Activated naive CD4-positive, alpha-beta T cell treated with anti-CD3 and anti-CD28 coated beads for 36 hours (primary cell): Measurements from ENCODE around the gene TXNRD1. TPM values are rescaled to one million over a fixed set of nuclear protein-coding genes. Genes with fewer than 3 reads are reported as not detected.
A peak's percentile ranks its signal among the peaks of the same experiment; 100 is the strongest.
"Not testable (repeated sequence)": the region's sequence is repeated elsewhere in the genome, so short reads cannot be mapped to it uniquely, and the experiment has no call there.

Experiments
- CTCF ChIA-PET: fragments of 350-600 bp; sonication (Branson Sonifier 250); formaldehyde crosslinking; loops from one replicate; lab custom pipeline; 2021; ENCODE audit warnings: antibody characterized with exemption; lab: Charles Lee
- DNase-seq: peaks from one replicate; pipeline ENCODE4 v3.0.0-alpha.2; 2020
- H3K27ac Mint-ChIP-seq: one replicate; pipeline ENCODE4 v1.8.0; 2021; ENCODE audit warnings: mild to moderate bottlenecking, mixed read lengths
- H3K27me3 Mint-ChIP-seq: one replicate; pipeline ENCODE4 v1.8.0; 2021; ENCODE audit warnings: low read depth, mixed read lengths
- H3K36me3 Mint-ChIP-seq: one replicate; pipeline ENCODE4 v1.8.0; 2021; ENCODE audit warnings: low read depth, mixed read lengths
- H3K4me1 Mint-ChIP-seq: one replicate; pipeline ENCODE4 v1.8.0; 2021; ENCODE audit warnings: low read depth, mixed read lengths
- H3K4me3 Mint-ChIP-seq: one replicate; pipeline ENCODE4 v1.8.0; 2021; ENCODE audit warnings: mild to moderate bottlenecking, moderate library complexity, mixed read lengths
- H3K9me3 Mint-ChIP-seq: one replicate; pipeline ENCODE4 v1.8.0; 2021; ENCODE audit warnings: mixed read lengths
- intact Hi-C: fragments of 100-400 bp; cut with micrococcal nuclease; formaldehyde crosslinking; loops from one replicate; pipeline ENCODE4 v1.15.1; 2023
- total RNA-seq, 2 experiments: library from RNA; stranded (reverse); gene quantifications; one replicate each; pipeline ENCODE4 v1.2.3, GENCODE V29; 2021

The TXNRD1 gene
- total RNA-seq, 2 experiments from 2014 or later, result 86.0 to 86.9 TPM

DNA sequence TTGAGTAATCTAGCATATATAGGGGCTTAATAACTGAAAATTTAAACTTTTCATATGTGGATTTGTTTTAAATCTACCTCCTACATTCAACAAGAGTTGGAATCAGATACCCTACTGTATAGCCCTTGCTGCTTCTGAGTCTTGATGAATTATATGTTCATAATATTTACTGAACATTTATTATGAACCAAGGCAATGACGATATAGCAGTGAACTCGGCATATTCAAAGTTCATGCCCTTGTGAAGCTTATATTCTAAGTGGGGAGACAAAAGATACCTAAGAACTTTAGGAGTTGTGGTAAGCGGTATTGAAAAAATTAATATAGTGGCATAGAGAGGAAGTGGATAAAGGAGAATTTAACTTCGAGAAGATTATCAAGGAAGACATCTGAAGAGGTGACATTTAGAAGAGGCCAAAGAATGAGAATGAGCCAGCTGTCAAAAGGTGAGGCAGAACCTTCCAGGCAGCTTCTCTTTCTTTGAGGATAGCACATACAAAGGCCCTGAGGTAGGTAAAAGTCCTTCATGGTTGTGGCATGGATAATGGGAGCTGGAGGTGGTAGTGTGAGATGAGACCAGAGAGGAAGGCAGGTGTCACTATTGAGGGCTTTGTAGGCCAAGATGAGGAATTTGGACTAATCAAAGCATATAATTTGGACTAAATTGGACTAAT, 98.1 kb downstream of the TXNRD1 start:
- no peak overlapping the region for H3K4me3 Mint-ChIP-seq
- no peaks in the 10 kb centered on the region for H3K9me3 Mint-ChIP-seq
- intact Hi-C loops, result no loop called here
- no peaks in the 10 kb centered on the region for H3K27me3 Mint-ChIP-seq
- CTCF ChIA-PET, result interaction anchor here (0.5 to 1.1 kb wide), 5 partner anchors 10 to 147 kb away, joined by 3 to 4 read pairs (median 3); partner anchors contain the start of genes EID3 and TXNRD1
- H3K36me3 Mint-ChIP-seq, result peaks cover 46% of the 10 kb centered on the region
- DNase-seq, result no peak
- peaks cover 2% of the 10 kb centered on the region for H3K4me1 Mint-ChIP-seq
- no peak overlapping the region for H3K27ac Mint-ChIP-seq

DNA sequence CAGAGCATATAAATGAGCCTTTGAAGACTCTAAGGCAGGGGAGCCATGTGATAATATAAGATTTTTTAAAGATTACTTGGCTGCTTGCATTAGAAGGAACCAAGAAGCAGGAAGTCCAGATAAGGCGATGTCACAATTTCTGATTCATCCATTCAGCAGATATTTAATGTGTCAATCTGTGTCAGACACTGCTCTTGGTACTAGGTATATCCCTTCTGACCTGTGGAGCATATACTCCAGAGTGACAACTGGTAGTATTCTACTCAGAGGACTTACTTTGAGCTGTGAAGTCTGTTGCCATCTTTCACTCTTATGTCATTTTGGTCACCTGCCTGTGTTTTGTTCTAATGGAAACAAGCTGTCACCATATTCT, 98.6 kb downstream of the TXNRD1 start:
- Mint-ChIP-seq H3K4me1 (peaks cover 2% of the 10 kb centered on the region), H3K36me3 (peaks cover 47% of the 10 kb centered on the region), H3K27ac (no peak overlapping the region), H3K4me3 (no peak overlapping the region), H3K27me3 (no peaks in the 10 kb centered on the region), H3K9me3 (no peaks in the 10 kb centered on the region)
- CTCF ChIA-PET, result interaction anchor here (0.5 to 0.6 kb wide), 2 partner anchors 99 to 148 kb away, joined by 3 to 4 read pairs; partner anchors contain the start of gene TXNRD1
- DNase-seq, result no peak
- intact Hi-C loops, result no loop called here

DNA sequence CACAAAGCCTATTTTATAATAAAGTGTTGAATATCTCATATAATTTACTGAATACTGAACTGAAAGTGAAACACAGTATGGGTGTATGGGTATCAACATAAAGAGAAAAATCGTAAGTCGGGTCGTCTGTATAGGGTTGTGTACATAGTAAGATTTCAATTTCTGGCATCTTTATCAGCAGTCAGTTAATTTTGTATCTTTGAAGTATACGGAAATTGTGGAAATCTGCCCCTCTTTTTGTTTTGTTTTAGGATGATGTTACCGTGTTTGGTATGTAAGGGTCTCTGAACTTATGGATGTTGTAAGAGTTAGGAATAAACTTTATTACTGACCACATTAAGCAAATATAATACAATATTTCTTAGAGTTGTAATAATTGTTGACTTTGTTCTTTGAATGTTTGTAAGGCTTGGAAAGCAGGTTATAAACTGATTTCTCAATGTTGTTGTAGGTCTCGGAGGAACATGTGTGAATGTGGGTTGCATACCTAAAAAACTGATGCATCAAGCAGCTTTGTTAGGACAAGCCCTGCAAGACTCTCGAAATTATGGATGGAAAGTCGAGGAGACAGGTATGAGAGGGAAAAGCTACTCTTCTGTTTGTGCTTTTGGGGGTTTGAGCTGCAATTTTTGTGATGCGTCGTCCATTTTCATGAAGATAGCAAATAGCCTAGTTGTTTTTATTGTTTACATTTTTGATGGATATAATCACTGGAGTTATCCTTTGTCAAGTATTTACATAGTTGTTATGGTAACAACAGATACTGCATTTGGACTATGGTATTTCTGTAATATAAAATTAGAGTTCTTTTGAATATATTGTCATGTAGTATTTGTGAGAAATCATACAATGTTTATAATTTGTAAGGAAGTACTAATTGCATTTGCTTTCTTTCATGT, 100.0 kb downstream of the TXNRD1 start:
- Mint-ChIP-seq H3K4me1 (peaks cover 2% of the 10 kb centered on the region), H3K4me3 (no peak overlapping the region), H3K27ac (no peak overlapping the region), H3K36me3 (peaks cover 49% of the 10 kb centered on the region), H3K27me3 (no peaks in the 10 kb centered on the region), H3K9me3 (no peaks in the 10 kb centered on the region)
- CTCF ChIA-PET, result no interaction called here
- intact Hi-C loops, result no loop called here
- DNase-seq, result no peak

DNA sequence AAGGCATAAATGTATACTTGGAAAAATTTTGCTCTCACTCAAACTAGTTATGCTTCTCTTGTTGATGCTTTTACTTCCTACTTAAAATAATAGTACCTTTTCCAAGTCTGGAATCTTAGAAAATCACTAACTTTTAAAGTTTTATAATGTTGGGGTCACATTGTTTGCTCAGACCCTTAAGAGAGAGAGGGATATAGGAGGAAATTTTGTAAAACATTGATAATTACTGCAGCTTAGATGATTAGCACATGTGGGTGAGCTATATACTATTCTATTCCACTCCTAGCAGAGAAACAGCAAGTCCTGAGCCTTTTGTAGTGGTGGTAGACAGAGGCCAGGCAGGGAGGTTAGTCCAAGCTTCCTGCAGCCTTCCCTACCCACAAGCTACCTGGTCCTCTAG, 101.4 kb downstream of the TXNRD1 start:
- H3K9me3 Mint-ChIP-seq, result no peaks in the 10 kb centered on the region
- no peak for DNase-seq
- H3K27me3 Mint-ChIP-seq, result no peaks in the 10 kb centered on the region
- no peak overlapping the region for H3K4me3 Mint-ChIP-seq
- H3K4me1 Mint-ChIP-seq, result peaks cover 2% of the 10 kb centered on the region
- CTCF ChIA-PET, result no interaction called here
- intact Hi-C loops, result no loop called here
- H3K27ac Mint-ChIP-seq, result peak overlapping the region; percentile 24
- peaks cover 51% of the 10 kb centered on the region for H3K36me3 Mint-ChIP-seq

DNA sequence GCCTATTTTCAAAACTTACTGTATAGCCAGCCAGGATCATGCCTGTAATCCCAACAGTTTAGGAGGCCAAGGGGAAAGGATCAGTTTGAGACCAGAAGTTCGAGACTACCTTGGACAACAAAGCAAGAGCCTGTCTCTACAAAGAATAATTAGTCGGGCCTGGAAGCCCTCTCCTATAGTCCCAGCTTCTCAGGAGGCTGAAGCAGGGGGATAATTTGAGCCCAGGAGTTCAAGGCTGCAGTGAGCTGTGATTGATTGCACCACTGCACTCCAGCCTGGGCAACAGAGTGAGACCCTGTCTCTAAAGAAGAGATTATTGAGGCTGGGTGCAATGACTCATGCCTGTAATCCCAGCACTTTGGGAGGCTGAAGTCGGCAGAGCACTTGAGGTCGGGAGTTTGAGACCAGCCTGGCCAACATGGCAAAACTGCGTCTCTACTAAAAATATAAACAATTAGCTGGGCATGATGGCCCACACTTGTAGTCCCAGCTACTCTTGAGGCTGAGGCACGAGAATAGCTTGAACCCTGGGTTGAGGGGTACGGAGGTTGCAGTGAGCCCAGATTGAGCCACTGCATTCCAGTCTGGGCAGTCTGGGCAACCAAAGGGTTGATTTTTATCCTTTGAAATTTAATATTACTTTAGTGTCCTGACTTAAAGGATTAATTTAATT, 102.1 kb downstream of the TXNRD1 start:
- CTCF ChIA-PET, result no interaction called here

DNA sequence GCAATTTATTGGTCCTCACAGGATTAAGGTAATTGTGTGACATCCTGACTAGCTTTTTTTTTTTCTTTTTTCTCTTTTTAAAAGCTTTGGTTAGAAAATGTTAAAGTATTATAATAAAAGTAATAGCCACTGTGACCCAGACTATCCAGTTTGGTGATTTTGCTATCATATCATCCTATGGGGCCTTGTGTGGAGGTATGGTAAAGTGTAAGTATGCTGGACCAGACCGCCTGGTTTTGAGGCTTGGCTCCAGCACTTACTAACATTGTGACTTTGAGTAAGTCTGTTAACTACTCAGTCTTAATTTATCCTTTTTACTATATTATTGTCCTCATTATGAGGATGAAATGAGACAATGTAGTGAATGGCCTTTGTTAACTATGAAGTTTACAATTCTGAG, 103.4 kb downstream of the TXNRD1 start:
- Mint-ChIP-seq H3K4me3 (no peak overlapping the region), H3K27me3 (no peaks in the 10 kb centered on the region), H3K27ac (no peak overlapping the region), H3K4me1 (no peaks in the 10 kb centered on the region), H3K9me3 (no peaks in the 10 kb centered on the region), H3K36me3 (peaks cover 40% of the 10 kb centered on the region)
- CTCF ChIA-PET, result no interaction called here
- intact Hi-C loops, result no loop called here
- DNase-seq, result no peak

More for the DNA sequence above, 102.1 kb downstream of the TXNRD1 start:
- no peaks in the 10 kb centered on the region for H3K27me3 Mint-ChIP-seq
- peaks cover 48% of the 10 kb centered on the region for H3K36me3 Mint-ChIP-seq
- no peaks in the 10 kb centered on the region for H3K9me3 Mint-ChIP-seq
- DNase-seq, result no peak
- no peak overlapping the region for H3K4me3 Mint-ChIP-seq
- intact Hi-C loops, result no loop called here
- H3K27ac Mint-ChIP-seq, result no peak overlapping the region
- H3K4me1 Mint-ChIP-seq, result peaks cover 2% of the 10 kb centered on the region

DNA sequence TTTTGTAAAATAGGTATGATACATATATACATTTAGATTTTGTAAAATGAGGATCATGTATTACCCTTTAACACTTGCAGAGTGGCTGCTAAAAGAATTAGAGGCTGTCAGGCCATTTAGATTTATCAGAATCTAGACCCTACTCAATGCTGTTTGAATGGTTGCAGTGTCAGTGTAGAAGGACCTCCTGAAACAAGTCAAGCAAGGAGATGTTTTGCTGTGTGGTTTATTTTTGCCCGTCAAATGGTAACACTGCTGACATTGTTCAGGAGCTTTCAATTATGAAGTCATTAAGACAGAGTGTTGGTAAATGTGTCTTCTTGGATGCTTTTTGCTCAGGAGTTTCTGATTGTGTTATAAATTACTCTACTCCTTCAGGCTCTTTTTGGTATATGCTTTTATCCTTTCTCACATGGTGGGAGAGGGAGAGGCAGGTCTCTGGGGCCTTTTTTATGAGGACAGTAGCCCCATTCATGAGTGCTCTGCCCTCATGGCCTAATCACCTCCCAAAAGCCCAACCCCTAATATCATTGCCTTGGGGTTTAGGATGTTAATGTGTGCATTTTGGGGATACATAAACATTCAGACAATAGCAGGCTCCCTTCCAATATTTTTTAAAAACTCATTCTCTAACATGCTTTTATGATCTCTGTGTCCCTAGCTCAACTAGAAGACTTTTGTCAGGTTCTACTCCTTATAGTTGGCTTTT, 104.5 kb downstream of the TXNRD1 start:
- H3K9me3 Mint-ChIP-seq, result no peaks in the 10 kb centered on the region
- intact Hi-C loops, result no loop called here
- no peak overlapping the region for H3K4me3 Mint-ChIP-seq
- H3K4me1 Mint-ChIP-seq, result no peaks in the 10 kb centered on the region
- CTCF ChIA-PET, result interaction anchor here (0.6 kb wide), 1 partner anchor 33 kb away, joined by 3 read pairs; no protein-coding TSS in a partner anchor
- H3K36me3 Mint-ChIP-seq, result peaks cover 40% of the 10 kb centered on the region
- no peak for DNase-seq
- H3K27me3 Mint-ChIP-seq, result no peaks in the 10 kb centered on the region
- no peak overlapping the region for H3K27ac Mint-ChIP-seq

DNA sequence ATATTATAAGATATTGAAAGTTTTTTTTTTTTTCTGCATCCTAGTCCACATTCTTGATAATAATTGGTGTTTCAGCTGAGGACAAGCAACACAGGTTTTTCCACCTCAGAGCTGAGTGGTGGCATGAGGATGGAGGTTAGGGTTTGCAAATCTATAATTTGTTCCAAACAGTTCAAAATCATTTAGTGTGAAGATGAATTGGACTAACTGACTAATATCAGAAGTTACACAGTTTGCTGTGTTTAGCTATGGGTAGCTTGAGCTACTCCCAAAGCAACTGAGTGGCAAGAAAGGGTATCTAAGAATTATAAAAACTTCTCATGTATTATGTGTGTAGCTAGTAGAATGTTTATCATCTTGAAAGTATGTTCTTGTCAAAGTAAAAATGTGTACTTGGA, 105.0 kb downstream of the TXNRD1 start:
- H3K4me1 Mint-ChIP-seq, result no peaks in the 10 kb centered on the region
- H3K9me3 Mint-ChIP-seq, result no peaks in the 10 kb centered on the region
- CTCF ChIA-PET, result interaction anchor here (0.6 kb wide), 1 partner anchor 33 kb away, joined by 3 read pairs; no protein-coding TSS in a partner anchor
- H3K27ac Mint-ChIP-seq, result no peak overlapping the region
- H3K4me3 Mint-ChIP-seq, result no peak overlapping the region
- intact Hi-C loops, result no loop called here
- H3K36me3 Mint-ChIP-seq, result peaks cover 39% of the 10 kb centered on the region
- H3K27me3 Mint-ChIP-seq, result no peaks in the 10 kb centered on the region
- DNase-seq, result no peak

DNA sequence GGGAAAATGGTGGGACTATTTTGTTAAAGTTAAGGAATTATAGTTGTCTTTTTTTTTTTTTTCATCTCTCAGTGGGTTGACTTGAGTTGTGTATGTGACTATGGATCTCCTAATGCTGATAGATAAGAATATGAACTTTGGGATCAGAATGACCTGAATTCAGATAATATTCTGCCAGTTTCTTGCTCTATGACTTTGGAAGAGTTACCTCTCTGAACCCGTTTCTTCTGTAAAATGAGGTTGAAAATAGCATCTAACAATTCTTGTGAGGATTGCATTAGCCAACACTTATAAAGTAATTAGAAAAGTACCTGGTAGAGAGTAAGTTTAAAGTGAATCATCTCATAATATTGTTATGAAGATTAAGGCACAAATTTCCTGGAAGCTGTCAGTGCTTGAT, 106.4 kb downstream of the TXNRD1 start:
- H3K4me1 Mint-ChIP-seq, result no peaks in the 10 kb centered on the region
- no peaks in the 10 kb centered on the region for H3K27me3 Mint-ChIP-seq
- no peak for DNase-seq
- no peak overlapping the region for H3K27ac Mint-ChIP-seq
- intact Hi-C loops, result no loop called here
- H3K4me3 Mint-ChIP-seq, result no peak overlapping the region
- H3K36me3 Mint-ChIP-seq, result peaks cover 39% of the 10 kb centered on the region
- no peaks in the 10 kb centered on the region for H3K9me3 Mint-ChIP-seq
- CTCF ChIA-PET, result no interaction called here

DNA sequence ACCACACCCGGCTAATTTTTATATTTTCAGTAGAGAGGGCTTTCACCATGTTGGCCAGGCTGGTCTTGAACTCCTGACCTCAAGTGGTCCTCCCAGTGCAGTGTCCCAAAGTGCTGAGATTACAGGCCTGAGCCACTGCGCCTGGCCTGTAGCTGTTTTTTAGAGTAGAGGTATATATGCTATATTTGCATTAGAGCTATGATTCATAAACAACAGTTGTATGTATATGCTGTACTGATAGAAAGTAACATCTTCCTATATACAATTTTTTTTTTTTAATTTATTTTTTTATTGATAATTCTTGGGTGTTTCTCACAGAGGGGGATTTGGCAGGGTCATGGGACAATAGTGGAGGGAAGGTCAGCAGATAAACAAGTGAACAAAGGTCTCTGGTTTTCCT, 107.0 kb downstream of the TXNRD1 start:
- DNase-seq, H3K27me3 Mint-ChIP-seq, H3K27ac Mint-ChIP-seq, H3K9me3 Mint-ChIP-seq, CTCF ChIA-PET, intact Hi-C loops, H3K4me3 Mint-ChIP-seq, H3K4me1 Mint-ChIP-seq: not testable (repeated sequence)
- H3K36me3 Mint-ChIP-seq, result peaks cover 44% of the 10 kb centered on the region

DNA sequence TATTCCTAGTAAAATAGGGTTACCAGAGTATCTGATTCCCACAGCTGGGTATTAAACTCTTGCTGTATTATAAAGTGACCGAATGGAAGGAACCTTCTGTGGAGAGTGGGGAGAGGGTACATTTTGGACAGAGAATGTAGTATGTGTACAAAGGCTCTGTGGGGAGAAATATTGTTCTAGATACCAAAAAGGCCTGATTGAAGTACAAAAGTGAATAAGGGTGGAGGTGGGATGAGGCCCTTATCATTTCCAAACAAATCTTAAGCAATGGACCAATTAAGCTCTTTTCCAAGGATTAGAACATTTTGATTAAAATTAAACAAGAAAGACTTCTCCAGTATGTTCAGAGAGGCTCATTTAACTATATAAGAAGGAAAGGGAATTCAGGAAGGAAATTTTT, 108.3 kb downstream of the TXNRD1 start:
- Mint-ChIP-seq H3K4me1 (no peaks in the 10 kb centered on the region), H3K9me3 (no peaks in the 10 kb centered on the region), H3K27me3 (no peaks in the 10 kb centered on the region), H3K27ac (no peak overlapping the region), H3K36me3 (peaks cover 45% of the 10 kb centered on the region), H3K4me3 (no peak overlapping the region)
- intact Hi-C loops, result no loop called here
- CTCF ChIA-PET, result no interaction called here
- DNase-seq, result no peak

DNA sequence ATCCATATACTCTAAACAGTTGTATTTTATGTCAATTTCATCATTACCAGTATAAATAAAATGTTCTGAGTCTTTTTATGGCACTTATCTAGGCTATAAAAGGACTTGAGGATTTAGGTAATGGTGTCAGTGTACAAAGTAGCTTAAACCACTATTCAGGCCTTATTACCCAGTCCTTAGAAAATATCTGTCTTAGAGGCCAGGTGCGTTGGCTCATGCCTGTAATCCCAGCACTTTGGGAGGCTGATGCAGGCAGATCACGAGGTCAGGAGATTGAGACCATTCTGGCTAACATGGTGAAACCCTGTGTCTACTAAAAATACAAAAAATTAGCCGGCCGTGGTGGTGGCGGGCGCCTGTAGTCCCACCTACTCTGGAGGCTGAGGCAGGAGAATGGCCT, 112.7 kb downstream of the TXNRD1 start:
- H3K27me3 Mint-ChIP-seq, H3K27ac Mint-ChIP-seq, H3K9me3 Mint-ChIP-seq, intact Hi-C loops, DNase-seq, H3K4me3 Mint-ChIP-seq, H3K4me1 Mint-ChIP-seq: not testable (repeated sequence)
- CTCF ChIA-PET, result interaction anchor here (0.6 kb wide), 3 partner anchors 12 to 815 kb away, joined by 3 read pairs; no protein-coding TSS in a partner anchor
- H3K36me3 Mint-ChIP-seq, result peaks cover 36% of the 10 kb centered on the region
